Lower lobe of right lung (tissue), 2 donors: ENCODE results near the gene CCT4. TPM values are rescaled to one million over a fixed set of nuclear protein-coding genes. Genes with fewer than 3 reads are reported as not detected.
A peak's percentile ranks its signal among the peaks of the same experiment; 100 is the strongest.
"Not testable (repeated sequence)": the region's sequence is repeated elsewhere in the genome, so short reads cannot be mapped to it uniquely, and the experiment has no call there.

Experiments used
- ATAC-seq, 2 donors: fragments of 200-7000 bp; cut with Tn5 transposase; one replicate each; pipeline ENCODE4 v1.9.1; 2020 to 2022; ENCODE audit warnings: mild to moderate bottlenecking in 2 of 2, moderate library complexity in 2 of 2
- DNase-seq: peaks from one replicate; pipeline ENCODE4 v3.0.0-alpha.2; 2020
- H3K27ac ChIP-seq: fragments of 200-600 bp; one replicate; pipeline ENCODE4 v1.8.0; 2022
- H3K27me3 ChIP-seq: fragments of 200-600 bp; one replicate; pipeline ENCODE4 v1.8.0; 2022; ENCODE audit warnings: low read depth
- H3K36me3 ChIP-seq: fragments of 200-600 bp; one replicate; pipeline ENCODE4 v1.8.0; 2022; ENCODE audit warnings: mild to moderate bottlenecking
- H3K4me1 ChIP-seq: fragments of 200-600 bp; one replicate; pipeline ENCODE4 v1.8.0; 2022
- H3K4me3 ChIP-seq: fragments of 200-600 bp; one replicate; pipeline ENCODE4 v1.8.0; 2022; ENCODE audit warnings: mild to moderate bottlenecking
- H3K9me3 ChIP-seq: fragments of 200-600 bp; one replicate; pipeline ENCODE4 v1.8.0; 2022
- CTCF ChIP-seq: fragments of 200-600 bp; IDR thresholded peaks from one replicate; pipeline ENCODE4 v1.8.0; 2022; ENCODE audit warnings: antibody characterized with exemption, mild to moderate bottlenecking
- intact Hi-C: fragments of 100-400 bp; cut with DNase I; formaldehyde crosslinking; loops from one replicate; pipeline ENCODE4 v1.11.0; 2022
- total RNA-seq: library from RNA; stranded (reverse); fragmentation: NEBNext Ultra II Directional; extraction: Animal tissue kit (Norgen Biotek cat#: 25700); gene quantifications from one replicate; pipeline ENCODE4 v1.2.1, GENCODE V29; 2021
- donor health status: DM: no; HTN: yes; CAD: no; lungs with severe emphysema.

CCT4 gene
- total RNA-seq, 1 donor from 2014 or later, result 95.7 TPM

- H3K9me3 ChIP-seq, result no peaks in the 10 kb centered on the region
- no peak overlapping the region for H3K4me3 ChIP-seq
- no peaks in the 10 kb centered on the region for H3K27me3 ChIP-seq
- DNase-seq (no peak), ATAC-seq (no peak)
- no peak overlapping the region for H3K27ac ChIP-seq
- no peaks in the 10 kb centered on the region for H3K36me3 ChIP-seq
- TF ChIP-seq CTCF, result no peak
- intact Hi-C loops, result loop anchor here (5.0 kb wide), 1 partner anchor 487 kb away; no protein-coding TSS in a partner anchor
- no peaks in the 10 kb centered on the region for H3K4me1 ChIP-seq
Observed at GRCh38 chr2:61924895-61925663, 36.6 kb upstream of the CCT4 start.

GRCh38 chr2:61922714-61923113, 34.3 kb upstream of the CCT4 start:
- ATAC-seq, result no peak
- no peaks in the 10 kb centered on the region for H3K36me3 ChIP-seq
- H3K4me1 ChIP-seq, result no peaks in the 10 kb centered on the region
- H3K9me3 ChIP-seq, result no peaks in the 10 kb centered on the region
- no peaks in the 10 kb centered on the region for H3K27me3 ChIP-seq
- no peak overlapping the region for H3K4me3 ChIP-seq
- H3K27ac ChIP-seq, result no peak overlapping the region
- intact Hi-C loops, result loop anchor here (5.0 kb wide), 1 partner anchor 490 kb away; no protein-coding TSS in a partner anchor
- no peak for TF ChIP-seq CTCF
- no peak for DNase-seq

- H3K4me1 ChIP-seq, result no peaks in the 10 kb centered on the region
- DNase-seq, result no peak
- no peaks in the 10 kb centered on the region for H3K36me3 ChIP-seq
- TF ChIP-seq CTCF, result no peak
- no peaks in the 10 kb centered on the region for H3K9me3 ChIP-seq
- no peaks in the 10 kb centered on the region for H3K27me3 ChIP-seq
- ATAC-seq, result no peak
- no peak overlapping the region for H3K27ac ChIP-seq
- H3K4me3 ChIP-seq, result no peak overlapping the region
- intact Hi-C loops, result loop anchor here (5.0 kb wide), 1 partner anchor 492 kb away; no protein-coding TSS in a partner anchor
Observed at GRCh38 chr2:61920548-61920947, 32.1 kb upstream of the CCT4 start.

GRCh38 chr2:61914794-61915193, 26.3 kb upstream of the CCT4 start:
- H3K4me3 ChIP-seq, intact Hi-C loops, DNase-seq, H3K27ac ChIP-seq, H3K9me3 ChIP-seq, H3K4me1 ChIP-seq, ATAC-seq, H3K36me3 ChIP-seq, H3K27me3 ChIP-seq: not testable (repeated sequence)

GRCh38 chr2:61911510-61911909, 23.1 kb upstream of the CCT4 start:
- no peak overlapping the region for H3K27ac ChIP-seq
- intact Hi-C loops, result no loop called here
- ATAC-seq, result peak in 1 of 2 donors; percentile 16
- no peaks in the 10 kb centered on the region for H3K9me3 ChIP-seq
- H3K4me1 ChIP-seq, result peaks cover 9% of the 10 kb centered on the region
- no peaks in the 10 kb centered on the region for H3K36me3 ChIP-seq
- H3K27me3 ChIP-seq, result no peaks in the 10 kb centered on the region
- no peak for TF ChIP-seq CTCF
- DNase-seq, result no peak
- H3K4me3 ChIP-seq, result no peak overlapping the region

GRCh38 chr2:61910603-61911002, 22.1 kb upstream of the CCT4 start:
- no peak for DNase-seq
- peak; percentile 12 for TF ChIP-seq CTCF
- Histone ChIP-seq H3K9me3 (no peaks in the 10 kb centered on the region), H3K27ac (no peak overlapping the region), H3K36me3 (no peaks in the 10 kb centered on the region), H3K4me3 (no peak overlapping the region), H3K27me3 (no peaks in the 10 kb centered on the region), H3K4me1 (peaks cover 15% of the 10 kb centered on the region)
- intact Hi-C loops, result no loop called here
- ATAC-seq, result no peak
